H1 (cell line): ENCODE measurements around the gene HTRA1. TPM values are rescaled to one million over a fixed set of nuclear protein-coding genes. Genes with fewer than 3 reads are reported as not detected.

ENCODE experiments used
- BRCA1 ChIP-seq: IDR thresholded peaks from 2 replicates; pipeline ENCODE4 v1.6.1; 2012; ENCODE audit warnings: low read depth, low read length, improper control_type of control experiment
- CHD2 ChIP-seq: IDR thresholded peaks from 2 replicates; pipeline ENCODE4 v1.6.1; 2012; ENCODE audit warnings: low read length, improper control_type of control experiment
- CHD7 ChIP-seq: fragments of 300-600 bp; sonication (generic); IDR thresholded peaks from 2 replicates; pipeline ENCODE4 v1.7.1; 2012; ENCODE audit warnings: low read length, moderate library complexity, mild to moderate bottlenecking, inconsistent platforms; ENCODE audit not compliant: insufficient replicate concordance
- KDM4A ChIP-seq: IDR thresholded peaks from one replicate; pipeline ENCODE4 v1.7.1; 2012; ENCODE audit warnings: low read depth, mild to moderate bottlenecking, moderate library complexity, low read length, inconsistent platforms; ENCODE audit not compliant: severe bottlenecking
- NANOG ChIP-seq: IDR thresholded peaks from 2 replicates; pipeline ENCODE4 v1.6.1; 2011; ENCODE audit warnings: low read length, low read depth, mild to moderate bottlenecking, inconsistent platforms; ENCODE audit not compliant: insufficient read depth, poor library complexity, severe bottlenecking
- SIN3A ChIP-seq, 2 experiments: IDR thresholded peaks in 1 of 2; conservative IDR thresholded peaks in 1 of 2; 2 replicates each; pipeline ENCODE4 v1.6.1; 2011 to 2012; ENCODE audit warnings: low read length in 2 of 2, improper control_type of control experiment in 1 of 2, low read depth in 1 of 2, mild to moderate bottlenecking in 1 of 2
- SIX5 ChIP-seq: IDR thresholded peaks from 2 replicates; pipeline ENCODE4 v1.6.1; 2011; ENCODE audit warnings: mild to moderate bottlenecking, low read depth, low read length
- TEAD4 ChIP-seq: IDR thresholded peaks from 2 replicates; pipeline ENCODE4 v1.6.1; 2012; ENCODE audit warnings: low read depth, low read length, inconsistent platforms, mixed read lengths
- USF2 ChIP-seq: IDR thresholded peaks from 2 replicates; pipeline ENCODE4 v1.6.1; 2011; ENCODE audit warnings: low read length, improper control_type of control experiment
- polyA plus RNA-seq, 7 experiments: library from polyadenylated mRNA; depleted of rRNA in 3 of 7; stranded (reverse) in 5 of 7; unstranded in 2 of 7; fragments of >200 nt in 5 of 7; fragments of 200-250 nt in 2 of 7; gene quantifications; 1 replicate in 5 of 7; 2 replicates in 1 of 7; 4 replicates in 1 of 7; pipeline versions ENCODE4 v1.2.1 to v1.2.3, GENCODE V29; 2011 to 2013; ENCODE audit warnings: missing spikeins in 2 of 7, mixed read lengths in 2 of 7
- total RNA-seq: library from RNA; stranded (reverse); fragmentation: NEBNext Ultra II Directional; extraction: Animal tissue kit (Norgen Biotek cat#: 25700); gene quantifications from 2 replicates; pipeline ENCODE4 v1.2.1, GENCODE V29; 2021

Gene HTRA1
- total and polyA plus RNA-seq, 2 of the 8 experiments (the other 6 are each of a cell fraction or from before 2014, with no cell fraction given): 15.8 to 20.1 TPM

- no peak for TF ChIP-seq SIN3A (conservative IDR thresholded peaks at IDR 0.05 in 1 of 2, IDR thresholded peaks at IDR 0.05 in 1 of 2; ENCODE audit: low read depth in 1 of 2, low read length in 2 of 2)
- no peak for TF ChIP-seq TEAD4
- TF ChIP-seq CHD7: no peak
- no peak for TF ChIP-seq KDM4A
- no peak for TF ChIP-seq CHD2
- no peak for TF ChIP-seq USF2
- no peak for TF ChIP-seq NANOG
- TF ChIP-seq SIX5: no peak
- no peak for TF ChIP-seq BRCA1
Measured at GRCh38 chr10:122514045-122514840, 52.9 kb downstream of the HTRA1 start (continued).
